ENCODE measurements around the gene EPC1.
"Not testable (repeated sequence)": the region's sequence is repeated elsewhere in the genome, so short reads cannot be mapped to it uniquely, and the experiment has no call there.

The EPC1 gene

GRCh38 chr10:32253276-32253675 is 93.7 kb downstream of the EPC1 start:
- ATAC-seq, result peak; percentile 69
- Mint-ChIP-seq H3K27ac (no peak overlapping the region), H3K4me3 (no peak overlapping the region), H3K4me1 (peaks cover 24% of the 10 kb centered on the region), H3K36me3 (peaks cover 7% of the 10 kb centered on the region), H3K9me3 (no peaks in the 10 kb centered on the region)
- peak in 1 of 2 donors; percentile 51 for DNase-seq (ENCODE audit: low spot score in 2 of 2)

GRCh38 chr10:32250489-32250888 is 96.5 kb downstream of the EPC1 start:
- Mint-ChIP-seq H3K4me3 (peak overlapping the region; percentile 30), H3K27ac (peak overlapping the region; percentile 92), H3K4me1 (peaks cover 33% of the 10 kb centered on the region)
- ATAC-seq, result peak; percentile 93
- DNase-seq (ENCODE audit: low spot score in 2 of 2); H3K36me3 Mint-ChIP-seq; H3K9me3 Mint-ChIP-seq: not testable (repeated sequence)

GRCh38 chr10:32246685-32247084 is 100.3 kb downstream of the EPC1 start:
- DNase-seq (ENCODE audit: low spot score in 2 of 2) (no peak), ATAC-seq (no peak)
- Mint-ChIP-seq H3K27ac (peak overlapping the region; percentile 78), H3K36me3 (peaks cover 10% of the 10 kb centered on the region), H3K4me3 (peak overlapping the region; percentile 37), H3K4me1 (peaks cover 49% of the 10 kb centered on the region), H3K9me3 (no peaks in the 10 kb centered on the region)

- DNase-seq (ENCODE audit: low spot score in 2 of 2), result no peak
- Mint-ChIP-seq H3K4me1 (peaks cover 49% of the 10 kb centered on the region), H3K4me3 (peak overlapping the region; percentile 18), H3K36me3 (peaks cover 10% of the 10 kb centered on the region), H3K9me3 (no peaks in the 10 kb centered on the region), H3K27ac (peak overlapping the region; percentile 93)
- no peak for ATAC-seq
These were observed 101.2 kb downstream of the EPC1 start for GRCh38 chr10:32245760-32246159.

- Mint-ChIP-seq H3K4me3 (peak overlapping the region; percentile 18), H3K4me1 (peaks cover 40% of the 10 kb centered on the region), H3K27ac (peak overlapping the region; percentile 93), H3K36me3 (peaks cover 10% of the 10 kb centered on the region), H3K9me3 (no peaks in the 10 kb centered on the region)
- DNase-seq (ENCODE audit: low spot score in 2 of 2), result peak in 1 of 2 donors; percentile 64
- peak; percentile 98 for ATAC-seq
These were observed 102.3 kb downstream of the EPC1 start for GRCh38 chr10:32244421-32245207.

GRCh38 chr10:32244011-32244410 is 102.9 kb downstream of the EPC1 start:
- DNase-seq (ENCODE audit: low spot score in 2 of 2) (no peak), ATAC-seq (no peak)
- Mint-ChIP-seq H3K36me3 (peaks cover 10% of the 10 kb centered on the region), H3K9me3 (no peaks in the 10 kb centered on the region), H3K27ac (peak overlapping the region; percentile 93), H3K4me1 (peaks cover 35% of the 10 kb centered on the region), H3K4me3 (peak overlapping the region; percentile 18)

GRCh38 chr10:32241946-32242345 is 105.0 kb downstream of the EPC1 start:
- H3K9me3 Mint-ChIP-seq, result no peaks in the 10 kb centered on the region
- no peak for ATAC-seq
- peaks cover 34% of the 10 kb centered on the region for H3K4me1 Mint-ChIP-seq
- H3K27ac Mint-ChIP-seq, result no peak overlapping the region
- H3K36me3 Mint-ChIP-seq, result peaks cover 10% of the 10 kb centered on the region
- DNase-seq (ENCODE audit: low spot score in 2 of 2), result no peak
- H3K4me3 Mint-ChIP-seq, result no peak overlapping the region

GRCh38 chr10:32240471-32240870 is 106.5 kb downstream of the EPC1 start:
- Mint-ChIP-seq H3K36me3 (peaks cover 10% of the 10 kb centered on the region), H3K9me3 (no peaks in the 10 kb centered on the region), H3K27ac (peak overlapping the region; percentile 58), H3K4me1 (peaks cover 26% of the 10 kb centered on the region), H3K4me3 (no peak overlapping the region)
- no peak for DNase-seq (ENCODE audit: low spot score in 2 of 2)
- ATAC-seq, result no peak

GRCh38 chr10:32239769-32240168 is 107.2 kb downstream of the EPC1 start:
- no peak for DNase-seq (ENCODE audit: low spot score in 2 of 2)
- Mint-ChIP-seq H3K36me3 (peaks cover 6% of the 10 kb centered on the region), H3K27ac (peak overlapping the region; percentile 58), H3K9me3 (no peaks in the 10 kb centered on the region), H3K4me3 (no peak overlapping the region), H3K4me1 (peaks cover 22% of the 10 kb centered on the region)
- ATAC-seq, result no peak

- Mint-ChIP-seq H3K9me3 (no peaks in the 10 kb centered on the region), H3K4me1 (peaks cover 7% of the 10 kb centered on the region), H3K36me3 (no peaks in the 10 kb centered on the region), H3K27ac (no peak overlapping the region), H3K4me3 (no peak overlapping the region)
- ATAC-seq (no peak), DNase-seq (ENCODE audit: low spot score in 2 of 2) (no peak)
These were observed 109.2 kb downstream of the EPC1 start for GRCh38 chr10:32237644-32238345.

- Mint-ChIP-seq H3K4me3 (no peak overlapping the region), H3K4me1 (no peaks in the 10 kb centered on the region), H3K27ac (peak overlapping the region; percentile 72), H3K9me3 (no peaks in the 10 kb centered on the region), H3K36me3 (no peaks in the 10 kb centered on the region)
- ATAC-seq (no peak), DNase-seq (ENCODE audit: low spot score in 2 of 2) (no peak)
These were observed 112.5 kb downstream of the EPC1 start for GRCh38 chr10:32234471-32234870.

- not testable (repeated sequence) for H3K27ac Mint-ChIP-seq; ATAC-seq; H3K4me1 Mint-ChIP-seq; H3K4me3 Mint-ChIP-seq; DNase-seq (ENCODE audit: low spot score in 2 of 2); H3K36me3 Mint-ChIP-seq; H3K9me3 Mint-ChIP-seq
These were observed 113.6 kb downstream of the EPC1 start for GRCh38 chr10:32233375-32233774.

GRCh38 chr10:32232378-32232777 is 114.6 kb downstream of the EPC1 start:
- H3K4me3 Mint-ChIP-seq, result no peak overlapping the region
- no peak overlapping the region for H3K27ac Mint-ChIP-seq
- no peaks in the 10 kb centered on the region for H3K4me1 Mint-ChIP-seq
- no peaks in the 10 kb centered on the region for H3K9me3 Mint-ChIP-seq
- no peak for ATAC-seq
- H3K36me3 Mint-ChIP-seq, result no peaks in the 10 kb centered on the region
- no peak for DNase-seq (ENCODE audit: low spot score in 2 of 2)

GRCh38 chr10:32229788-32230187 is 117.2 kb downstream of the EPC1 start:
- not testable (repeated sequence) for H3K4me3 Mint-ChIP-seq; H3K4me1 Mint-ChIP-seq; DNase-seq (ENCODE audit: low spot score in 2 of 2); H3K9me3 Mint-ChIP-seq; H3K27ac Mint-ChIP-seq; H3K36me3 Mint-ChIP-seq; ATAC-seq

GRCh38 chr10:32229170-32229569 is 117.8 kb downstream of the EPC1 start:
- no peaks in the 10 kb centered on the region for H3K9me3 Mint-ChIP-seq
- no peaks in the 10 kb centered on the region for H3K36me3 Mint-ChIP-seq
- H3K4me1 Mint-ChIP-seq, result no peaks in the 10 kb centered on the region
- ATAC-seq, result no peak
- no peak overlapping the region for H3K27ac Mint-ChIP-seq
- DNase-seq (ENCODE audit: low spot score in 2 of 2), result no peak
- H3K4me3 Mint-ChIP-seq, result no peak overlapping the region

GRCh38 chr10:32227802-32228201 is 119.2 kb downstream of the EPC1 start:
- Mint-ChIP-seq H3K9me3 (peaks cover 4% of the 10 kb centered on the region), H3K4me3 (no peak overlapping the region), H3K36me3 (no peaks in the 10 kb centered on the region), H3K4me1 (no peaks in the 10 kb centered on the region), H3K27ac (no peak overlapping the region)
- DNase-seq (ENCODE audit: low spot score in 2 of 2), result no peak
- ATAC-seq, result no peak
